ENCODE data around the gene NEIL1.

- no peak for TF ChIP-seq CTCF (IDR thresholded peaks at IDR 0.05; ENCODE audit: low read depth, low read length)
- no peak for TF ChIP-seq MYC (IDR thresholded peaks at IDR 0.05; ENCODE audit: low read depth, low read length)
- TF ChIP-seq MAX (IDR thresholded peaks at IDR 0.05; ENCODE audit: low read depth, low read length), result no peak
- no peak for TF ChIP-seq POLR2A (IDR thresholded peaks at IDR 0.05; ENCODE audit: extremely low read depth, insufficient read length)
These were observed 17.3 kb upstream of the NEIL1 start for GRCh38 chr15:75329571-75329970.

All from NB4 (cell line).